Tibial nerve (tissue), 4 donors: ENCODE data around the gene TXNRD3. TPM values are rescaled to one million over a fixed set of nuclear protein-coding genes. Genes with fewer than 3 reads are reported as not detected.

Experiments
- DNase-seq, 2 donors: peaks; one replicate each; pipeline ENCODE4 v3.0.0-alpha.2; 2019; ENCODE audit warnings: low spot score in 2 of 2
- H3K27ac ChIP-seq, 4 donors: fragments of 200-600 bp; sonication (generic) in 3 of 4; one replicate each; pipeline ENCODE4 v1.5.1; 2017 to 2019; ENCODE audit warnings: mild to moderate bottlenecking in 1 of 4
- H3K27me3 ChIP-seq, 2 donors: fragments of 200-600 bp; sonication (generic) in 1 of 2; one replicate each; pipeline versions ENCODE4 v1.5.1 to v1.6.0; 2017 to 2019
- H3K36me3 ChIP-seq, 3 donors: fragments of 200-600 bp; sonication (generic); one replicate each; pipeline ENCODE4 v1.5.1; 2018 to 2019
- H3K4me1 ChIP-seq, 4 donors: fragments of 200-600 bp; sonication (generic) in 3 of 4; one replicate each; pipeline ENCODE4 v1.5.1; 2017 to 2019
- H3K4me3 ChIP-seq, 4 donors: fragments of 200-600 bp; sonication (generic) in 3 of 4; one replicate each; pipeline ENCODE4 v1.5.1; 2017 to 2019; ENCODE audit warnings: mild to moderate bottlenecking in 1 of 4, moderate library complexity in 1 of 4
- H3K9me3 ChIP-seq, 4 donors: fragments of 200-600 bp; sonication (generic) in 3 of 4; one replicate each; pipeline ENCODE4 v1.5.1; 2017 to 2019
- EP300 ChIP-seq, 2 donors: sonication (generic); formaldehyde crosslinking; IDR thresholded peaks; one replicate each; pipeline ENCODE4 v1.6.1; 2017; ENCODE audit warnings: antibody characterized with exemption in 2 of 2, mild to moderate bottlenecking in 1 of 2
- POLR2A ChIP-seq, 2 donors: fragments of 450-650 bp; IDR thresholded peaks; one replicate each; pipeline ENCODE4 v1.6.1; 2017; ENCODE audit warnings: antibody characterized with exemption in 2 of 2, mild to moderate bottlenecking in 2 of 2, moderate library complexity in 2 of 2
- WGBS, 2 donors: methylation state at CpG; one replicate each; pipeline ENCODE4 v1.1.5; 2018; 5-methylcytosine and 5-hydroxymethylcytosine counted together
- total RNA-seq, 4 donors: library from RNA; depleted of rRNA; stranded (reverse); fragments of >200 nt; gene quantifications; one replicate each; pipeline ENCODE4 v1.1.0, GENCODE V29; 2016
- TF ChIP-seq, protein P1 (sequence below), 5 experiments: fragments of 200-600 bp in 3 of 5; fragments of 450-650 bp in 2 of 5; sonication (generic) in 3 of 5; IDR thresholded peaks; one replicate each; pipeline ENCODE4 v1.5.1; 2016 to 2019; ENCODE audit warnings: antibody characterized with exemption in 5 of 5, mild to moderate bottlenecking in 3 of 5, moderate library complexity in 2 of 5

Gene TXNRD3
- total RNA-seq, 4 donors from 2014 or later = 18.6 to 33.3 (median 23.3) TPM

DNA sequence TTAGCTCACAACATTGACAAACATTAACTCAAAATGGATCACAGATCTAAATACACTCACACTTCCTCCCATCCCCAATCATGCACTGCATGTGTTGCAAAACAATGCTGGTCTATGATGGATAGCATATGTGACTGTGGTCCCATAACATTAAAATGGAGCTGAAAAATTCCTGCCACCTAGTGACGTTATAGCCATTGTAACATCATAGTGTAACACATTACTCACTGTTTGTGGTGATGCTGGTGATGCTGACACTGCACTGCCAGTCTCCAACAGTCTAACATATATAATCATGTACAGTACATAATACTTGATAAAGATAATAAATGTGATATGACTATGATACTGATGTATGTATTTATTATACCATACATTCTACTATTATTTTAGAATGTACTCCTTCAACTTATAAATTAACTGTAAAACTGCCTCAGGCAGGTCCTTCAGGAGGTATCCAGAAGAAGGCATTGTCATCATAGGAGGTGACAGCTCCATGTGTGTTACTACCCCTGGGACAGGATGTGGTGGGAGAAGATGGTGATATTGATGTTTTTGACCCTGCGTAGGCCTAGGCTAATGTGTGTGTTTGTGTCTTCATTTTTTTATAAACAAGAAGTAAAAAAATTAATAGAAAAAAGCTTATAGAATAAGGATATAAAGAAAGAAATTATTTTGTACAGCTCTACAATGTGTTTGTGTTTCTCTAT is 41.3 kb downstream of the TXNRD3 start:
- H3K27ac ChIP-seq = no peak overlapping the region
- WGBS, 2 donors = 61 to 63% methylated on average over 2 of the region's 2 CpGs
- no peaks in the 10 kb centered on the region for H3K27me3 ChIP-seq
- H3K36me3 ChIP-seq = peaks cover 0 to 68% (median 0%) of the 10 kb centered on the region in 3 donors
- no peaks in the 10 kb centered on the region for H3K4me1 ChIP-seq
- H3K9me3 ChIP-seq = no peaks in the 10 kb centered on the region
- H3K4me3 ChIP-seq = no peak overlapping the region
- DNase-seq = no peak
- TF ChIP-seq, protein P1, sequence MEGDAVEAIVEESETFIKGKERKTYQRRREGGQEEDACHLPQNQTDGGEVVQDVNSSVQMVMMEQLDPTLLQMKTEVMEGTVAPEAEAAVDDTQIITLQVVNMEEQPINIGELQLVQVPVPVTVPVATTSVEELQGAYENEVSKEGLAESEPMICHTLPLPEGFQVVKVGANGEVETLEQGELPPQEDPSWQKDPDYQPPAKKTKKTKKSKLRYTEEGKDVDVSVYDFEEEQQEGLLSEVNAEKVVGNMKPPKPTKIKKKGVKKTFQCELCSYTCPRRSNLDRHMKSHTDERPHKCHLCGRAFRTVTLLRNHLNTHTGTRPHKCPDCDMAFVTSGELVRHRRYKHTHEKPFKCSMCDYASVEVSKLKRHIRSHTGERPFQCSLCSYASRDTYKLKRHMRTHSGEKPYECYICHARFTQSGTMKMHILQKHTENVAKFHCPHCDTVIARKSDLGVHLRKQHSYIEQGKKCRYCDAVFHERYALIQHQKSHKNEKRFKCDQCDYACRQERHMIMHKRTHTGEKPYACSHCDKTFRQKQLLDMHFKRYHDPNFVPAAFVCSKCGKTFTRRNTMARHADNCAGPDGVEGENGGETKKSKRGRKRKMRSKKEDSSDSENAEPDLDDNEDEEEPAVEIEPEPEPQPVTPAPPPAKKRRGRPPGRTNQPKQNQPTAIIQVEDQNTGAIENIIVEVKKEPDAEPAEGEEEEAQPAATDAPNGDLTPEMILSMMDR (IDR thresholded peaks at IDR 0.05) = no peak
- TF ChIP-seq POLR2A (IDR thresholded peaks at IDR 0.05) (no peak), EP300 (IDR thresholded peaks at IDR 0.05) (no peak)

DNA sequence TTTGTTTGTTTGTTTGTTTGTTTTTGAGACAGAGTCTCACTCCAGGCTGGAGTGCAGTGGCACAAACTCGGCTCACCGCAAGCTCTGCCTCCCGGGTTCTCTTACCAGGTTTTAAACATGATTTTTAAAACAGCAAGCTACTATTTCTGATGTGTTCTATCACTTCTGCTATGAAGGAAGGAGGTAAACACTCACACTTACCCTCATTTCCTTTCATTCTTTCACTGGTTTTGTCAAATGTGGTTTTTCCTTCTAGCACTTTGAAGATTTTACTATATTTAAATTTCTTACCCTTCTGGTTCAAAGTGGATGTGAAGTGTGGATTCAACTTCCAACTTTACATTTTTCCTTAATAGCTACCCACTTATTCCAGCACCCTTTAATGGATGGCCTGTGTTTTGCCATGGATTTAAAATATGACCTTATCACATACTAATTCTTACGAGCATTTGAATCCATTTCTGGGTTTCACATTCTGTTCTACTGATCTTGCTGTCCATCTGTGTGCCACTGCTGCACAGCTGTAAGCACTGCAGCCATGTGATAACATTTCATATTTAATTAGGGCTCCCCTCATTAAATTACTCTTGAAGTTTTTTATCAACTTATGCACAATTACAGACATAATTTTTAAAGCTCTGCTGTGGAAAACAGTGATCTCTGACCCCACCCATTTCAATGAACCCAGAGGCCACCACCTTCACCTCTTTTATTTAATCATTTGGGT is 42.3 kb downstream of the TXNRD3 start:
- Histone ChIP-seq H3K27ac (no peak overlapping the region), H3K36me3 (peaks cover 0 to 78% (median 0%) of the 10 kb centered on the region in 3 donors), H3K4me3 (no peak overlapping the region), H3K4me1 (no peaks in the 10 kb centered on the region), H3K9me3 (no peaks in the 10 kb centered on the region), H3K27me3 (no peaks in the 10 kb centered on the region)
- no peak for DNase-seq
- 83 to 89% methylated on average over 4 of the region's 4 CpGs for WGBS, 2 donors
- TF ChIP-seq, protein P1 (IDR thresholded peaks at IDR 0.05) = no peak

DNA sequence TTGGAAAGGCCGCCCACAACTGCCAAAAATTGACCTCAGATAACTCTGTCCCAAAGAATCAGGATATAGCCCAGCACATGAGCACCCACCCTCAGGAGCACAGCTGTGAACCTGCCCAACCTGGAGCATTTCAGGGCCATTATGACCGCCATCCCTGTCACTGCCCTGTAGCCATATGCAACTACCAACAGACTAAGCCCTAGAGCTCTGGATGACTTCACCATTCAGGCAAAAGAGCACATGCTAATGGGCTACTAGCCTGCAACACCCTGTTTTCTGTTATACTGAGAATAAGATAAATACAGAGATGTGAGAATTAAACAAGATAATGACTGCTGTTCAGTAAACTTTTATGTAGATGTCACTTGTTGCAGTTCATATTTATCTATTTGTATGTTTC is 45.0 kb downstream of the TXNRD3 start:
- DNase-seq = no peak
- Histone ChIP-seq H3K27ac (no peak overlapping the region), H3K27me3 (no peaks in the 10 kb centered on the region), H3K4me1 (no peaks in the 10 kb centered on the region), H3K9me3 (no peaks in the 10 kb centered on the region), H3K36me3 (peaks cover 0 to 85% (median 0%) of the 10 kb centered on the region in 3 donors), H3K4me3 (no peak overlapping the region)
- 96 to 97% methylated on average over 2 of the region's 2 CpGs for WGBS, 2 donors
- TF ChIP-seq POLR2A (IDR thresholded peaks at IDR 0.05) = no peak
- TF ChIP-seq, protein P1 (IDR thresholded peaks at IDR 0.05) = no peak
- no peak for TF ChIP-seq EP300 (IDR thresholded peaks at IDR 0.05)

DNA sequence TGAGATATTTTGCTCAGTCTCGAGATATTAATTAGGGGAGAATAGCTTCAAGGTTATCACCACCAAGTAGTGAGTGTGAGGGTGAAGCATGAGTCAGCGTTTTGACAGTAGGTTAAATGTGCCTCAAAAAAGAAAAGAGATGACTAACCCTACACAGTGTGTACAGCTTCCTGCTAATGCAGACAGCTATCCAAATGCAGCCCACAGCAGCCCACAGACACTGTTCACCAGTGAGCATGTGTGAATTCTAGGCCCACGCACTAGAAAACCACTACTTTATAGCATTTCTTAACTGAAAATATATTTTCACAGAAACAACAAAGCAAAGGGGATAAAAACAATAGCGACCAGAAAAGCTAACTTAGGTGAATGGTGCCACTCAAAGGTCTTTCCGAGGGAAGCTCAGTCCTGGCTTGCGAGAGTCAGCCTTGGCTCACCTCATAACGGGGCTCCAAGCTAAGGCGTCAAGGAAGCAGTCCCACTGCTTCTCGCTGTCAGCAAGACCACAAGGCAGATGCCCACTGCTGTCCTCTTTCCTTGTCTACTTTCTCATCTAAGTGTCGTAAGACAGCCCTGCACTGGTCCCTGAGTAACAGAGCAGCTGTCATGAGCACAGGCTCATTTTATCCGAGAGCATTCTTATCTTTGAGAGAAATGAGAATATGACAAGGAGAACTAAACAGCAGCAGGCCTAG is 47.6 kb downstream of the TXNRD3 start:
- H3K27me3 ChIP-seq = no peaks in the 10 kb centered on the region
- H3K4me3 ChIP-seq = no peak overlapping the region
- H3K9me3 ChIP-seq = no peaks in the 10 kb centered on the region
- TF ChIP-seq, protein P1 (IDR thresholded peaks at IDR 0.05) = no peak
- no peak for TF ChIP-seq EP300 (IDR thresholded peaks at IDR 0.05)
- no peak for TF ChIP-seq POLR2A (IDR thresholded peaks at IDR 0.05)
- peak overlapping the region in 2 of 4 donors; percentile 31 to 41 for H3K27ac ChIP-seq
- peaks cover 0 to 97% (median 0%) of the 10 kb centered on the region in 3 donors for H3K36me3 ChIP-seq
- no peak for DNase-seq
- no peaks in the 10 kb centered on the region for H3K4me1 ChIP-seq
- WGBS, 2 donors = 78 to 88% methylated on average over 11 of the region's 11 CpGs

DNA sequence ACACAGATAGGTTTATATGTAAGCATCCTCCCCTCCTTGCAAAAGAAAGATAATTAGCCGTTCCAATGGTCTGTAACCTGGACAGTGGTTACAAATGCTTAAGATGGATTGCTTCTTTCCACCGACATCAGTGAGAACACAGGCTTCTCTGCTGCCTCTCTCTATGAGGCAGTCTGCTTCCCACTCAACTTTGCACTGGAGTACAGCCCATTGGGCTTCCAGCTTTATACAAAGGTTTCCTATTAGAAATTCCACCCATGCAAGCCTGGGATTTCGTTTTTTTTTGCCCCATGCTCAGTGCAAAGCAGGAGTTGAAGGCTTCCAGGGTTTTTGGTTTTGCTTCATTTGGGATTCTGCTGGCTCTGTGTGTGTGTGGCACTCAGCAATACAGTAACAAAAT is 48.9 kb downstream of the TXNRD3 start:
- no peak overlapping the region for H3K4me3 ChIP-seq
- no peaks in the 10 kb centered on the region for H3K27me3 ChIP-seq
- no peaks in the 10 kb centered on the region for H3K4me1 ChIP-seq
- H3K36me3 ChIP-seq = peaks cover 0 to 83% (median 0%) of the 10 kb centered on the region in 3 donors
- peak overlapping the region in 1 of 4 donors; percentile 49 for H3K27ac ChIP-seq
- 66 to 85% methylated on average over 3 of the region's 3 CpGs for WGBS, 2 donors
- TF ChIP-seq EP300 (IDR thresholded peaks at IDR 0.05) (peak in 1 of 2 donors; percentile 13), POLR2A (IDR thresholded peaks at IDR 0.05) (no peak)
- TF ChIP-seq, protein P1 (IDR thresholded peaks at IDR 0.05) = no peak
- DNase-seq = no peak
- no peaks in the 10 kb centered on the region for H3K9me3 ChIP-seq
